Embryonic facial prominence (tissue), 1 donor: ENCODE measurements around the gene GTF2F2.

Experiments used
- DNase-seq: peaks from one replicate; pipeline ENCODE4 v3.0.0-alpha.2; 2016; ENCODE audit errors: extremely low spot score

Gene GTF2F2

GRCh38 chr13:45301263-45301662 lies 181.0 kb downstream of the GTF2F2 start:
- no peak for DNase-seq

- no peak for DNase-seq
These were observed 182.2 kb downstream of the GTF2F2 start for GRCh38 chr13:45302507-45302906.

GRCh38 chr13:45303026-45303425 lies 182.7 kb downstream of the GTF2F2 start:
- DNase-seq = no peak

- no peak for DNase-seq
These were observed 183.6 kb downstream of the GTF2F2 start for GRCh38 chr13:45303866-45304265.

GRCh38 chr13:45305079-45305478 lies 184.8 kb downstream of the GTF2F2 start:
- no peak for DNase-seq

- DNase-seq = no peak
These were observed 186.7 kb downstream of the GTF2F2 start for GRCh38 chr13:45306966-45307365.

GRCh38 chr13:45310341-45311131 lies 190.2 kb downstream of the GTF2F2 start:
- no peak for DNase-seq

- DNase-seq = no peak
These were observed 194.5 kb downstream of the GTF2F2 start for GRCh38 chr13:45314822-45315221.

GRCh38 chr13:45315520-45316167 lies 195.3 kb downstream of the GTF2F2 start:
- DNase-seq = no peak

- DNase-seq = no peak
These were observed 196.0 kb downstream of the GTF2F2 start for GRCh38 chr13:45316338-45316737.

GRCh38 chr13:45316996-45317395 lies 196.7 kb downstream of the GTF2F2 start:
- no peak for DNase-seq

GRCh38 chr13:45320876-45321629 lies 200.7 kb downstream of the GTF2F2 start:
- no peak for DNase-seq

- DNase-seq = no peak
These were observed 205.5 kb downstream of the GTF2F2 start for GRCh38 chr13:45325806-45326205.

GRCh38 chr13:45327253-45327955 lies 207.1 kb downstream of the GTF2F2 start:
- no peak for DNase-seq

GRCh38 chr13:45328661-45329111 lies 208.4 kb downstream of the GTF2F2 start:
- DNase-seq = no peak

- DNase-seq = no peak
These were observed 210.9 kb downstream of the GTF2F2 start for GRCh38 chr13:45331123-45331619.

- DNase-seq = no peak
These were observed 211.4 kb downstream of the GTF2F2 start for GRCh38 chr13:45331692-45332035.

- no peak for DNase-seq
These were observed 211.9 kb downstream of the GTF2F2 start for GRCh38 chr13:45332036-45332830.

- no peak for DNase-seq
These were observed 212.5 kb downstream of the GTF2F2 start for GRCh38 chr13:45332831-45333219.

- no peak for DNase-seq
These were observed 213.1 kb downstream of the GTF2F2 start for GRCh38 chr13:45333251-45333976.
